HEK293 (cell line): ENCODE results near the gene GGPS1.

ENCODE experiments used
- BCL11B ChIP-seq: fragments of 450-650 bp; formaldehyde crosslinking; IDR thresholded peaks from 2 replicates; pipeline ENCODE4 v1.5.1; 2016; ENCODE audit warnings: low read depth, missing biosample characterization, missing genetic modification characterization
- CTCF ChIP-seq: fragments of 450-650 bp; formaldehyde crosslinking; IDR thresholded peaks from 2 replicates; pipeline ENCODE4 v1.5.1; 2016; ENCODE audit warnings: missing biosample characterization, missing genetic modification characterization
- GLIS2 ChIP-seq: fragments of 450-650 bp; formaldehyde crosslinking; IDR thresholded peaks from 2 replicates; pipeline ENCODE4 v1.5.1; 2016; ENCODE audit warnings: missing biosample characterization, missing genetic modification characterization
- OVOL3 ChIP-seq: fragments of 450-650 bp; formaldehyde crosslinking; IDR thresholded peaks from 2 replicates; pipeline ENCODE4 v1.5.1; 2016; ENCODE audit warnings: missing biosample characterization, missing genetic modification characterization
- PRDM10 ChIP-seq: fragments of 450-650 bp; formaldehyde crosslinking; IDR thresholded peaks from 2 replicates; pipeline ENCODE4 v1.5.1; 2016; ENCODE audit warnings: missing biosample characterization, missing genetic modification characterization
- TSHZ1 ChIP-seq: fragments of 450-650 bp; formaldehyde crosslinking; IDR thresholded peaks from 2 replicates; pipeline ENCODE4 v1.5.1; 2016; ENCODE audit warnings: missing biosample characterization, missing genetic modification characterization, borderline replicate concordance
- ZBTB11 ChIP-seq: fragments of 450-650 bp; formaldehyde crosslinking; conservative IDR thresholded peaks from 2 replicates; pipeline ENCODE4 v1.5.1; 2016; ENCODE audit warnings: low read depth, missing biosample characterization, missing genetic modification characterization
- ZBTB21 ChIP-seq: fragments of 450-650 bp; formaldehyde crosslinking; IDR thresholded peaks from 2 replicates; pipeline ENCODE4 v1.5.1; 2017; ENCODE audit warnings: missing biosample characterization, missing genetic modification characterization
- ZFHX2 ChIP-seq: fragments of 450-650 bp; formaldehyde crosslinking; conservative IDR thresholded peaks from 2 replicates; pipeline ENCODE4 v1.5.1; 2016; ENCODE audit warnings: missing biosample characterization, missing genetic modification characterization
- ZNF133 ChIP-seq: fragments of 450-650 bp; formaldehyde crosslinking; IDR thresholded peaks from 2 replicates; pipeline ENCODE4 v1.5.1; 2016; ENCODE audit warnings: missing biosample characterization, missing genetic modification characterization
- ZNF146 ChIP-seq: fragments of 450-650 bp; formaldehyde crosslinking; IDR thresholded peaks from 2 replicates; pipeline ENCODE4 v1.5.1; 2016; ENCODE audit warnings: missing biosample characterization, missing genetic modification characterization
- ZNF280D ChIP-seq: fragments of 450-650 bp; formaldehyde crosslinking; IDR thresholded peaks from 2 replicates; pipeline ENCODE4 v1.5.1; 2016; ENCODE audit warnings: missing biosample characterization, missing genetic modification characterization
- ZNF341 ChIP-seq: fragments of 450-650 bp; formaldehyde crosslinking; IDR thresholded peaks from 2 replicates; pipeline ENCODE4; 2016; ENCODE audit warnings: low read depth, missing biosample characterization, missing genetic modification characterization
- ZNF391 ChIP-seq: fragments of 450-650 bp; formaldehyde crosslinking; IDR thresholded peaks from 2 replicates; pipeline ENCODE4 v1.5.1; 2016; ENCODE audit warnings: low read depth, missing biosample characterization, missing genetic modification characterization, borderline replicate concordance
- ZNF394 ChIP-seq: fragments of 450-650 bp; formaldehyde crosslinking; IDR thresholded peaks from 2 replicates; pipeline ENCODE4 v1.5.1; 2016; ENCODE audit warnings: missing biosample characterization, missing genetic modification characterization, mild to moderate bottlenecking, moderate library complexity, borderline replicate concordance
- ZNF433 ChIP-seq: fragments of 450-650 bp; formaldehyde crosslinking; IDR thresholded peaks from 2 replicates; pipeline ENCODE4 v1.5.1; 2016; ENCODE audit warnings: missing biosample characterization, missing genetic modification characterization, low read depth
- ZNF558 ChIP-seq: fragments of 450-650 bp; formaldehyde crosslinking; IDR thresholded peaks from 2 replicates; pipeline ENCODE4 v1.5.1; 2016; ENCODE audit warnings: missing biosample characterization, missing genetic modification characterization
- ZNF580 ChIP-seq: fragments of 450-650 bp; formaldehyde crosslinking; IDR thresholded peaks from 2 replicates; pipeline ENCODE4 v1.5.1; 2016; ENCODE audit warnings: missing biosample characterization, missing genetic modification characterization
- ZNF610 ChIP-seq: fragments of 450-650 bp; formaldehyde crosslinking; IDR thresholded peaks from 2 replicates; pipeline ENCODE4 v1.5.1; 2016; ENCODE audit warnings: missing biosample characterization, missing genetic modification characterization, borderline replicate concordance
- ZNF639 ChIP-seq: fragments of 450-650 bp; formaldehyde crosslinking; IDR thresholded peaks from 2 replicates; pipeline ENCODE4 v1.5.1; 2016; ENCODE audit warnings: missing biosample characterization, missing genetic modification characterization

Gene GGPS1

GRCh38 chr1:235328271-235329138, at the start of gene GGPS1 (continued):
- TF ChIP-seq OVOL3 (tag by site-specific recombination) (peak; percentile 51), ZNF580 (tag by site-specific recombination) (peak; percentile 95), ZNF433 (tag by site-specific recombination) (no peak), ZNF341 (tag by site-specific recombination) (peak; percentile 98), CTCF (tag by site-specific recombination) (no peak; the same call in 1 of the 2 replicates), PRDM10 (tag by site-specific recombination) (peak; percentile 98), ZNF146 (peak; percentile 49; the same call in 1 of the 2 replicates), GLIS2 (tag by site-specific recombination) (no peak; the same call in 1 of the 2 replicates), ZFHX2 (tag by site-specific recombination) (peak; percentile 94), ZNF558 (tag by site-specific recombination) (peak; percentile 77; the same call in 1 of the 2 replicates), ZNF610 (tag by site-specific recombination) (peak; percentile 99), TSHZ1 (tag by site-specific recombination) (no peak), ZNF280D (tag by site-specific recombination) (no peak), BCL11B (tag by site-specific recombination) (no peak), ZBTB11 (peak; percentile 98), ZBTB21 (tag by site-specific recombination) (peak; percentile 79), ZNF639 (tag by site-specific recombination) (peak; percentile 81), ZNF391 (tag by site-specific recombination) (peak; percentile 95), ZNF394 (tag by site-specific recombination) (peak; percentile 99), ZNF133 (tag by site-specific recombination) (no peak)
